GM18867 (cell line): ENCODE results near the gene PHLDB3.
"Not testable (repeated sequence)": the region's sequence is repeated elsewhere in the genome, so short reads cannot be mapped to it uniquely, and the experiment has no call there.

Experiments
- ATAC-seq: cut with Tn5 transposase; IDR thresholded peaks from one replicate; pipeline ENCODE4 v1.9.1; 2021; ENCODE audit warnings: mild to moderate bottlenecking, moderate library complexity; ENCODE audit not compliant: unreplicated experiment

The PHLDB3 gene

DNA sequence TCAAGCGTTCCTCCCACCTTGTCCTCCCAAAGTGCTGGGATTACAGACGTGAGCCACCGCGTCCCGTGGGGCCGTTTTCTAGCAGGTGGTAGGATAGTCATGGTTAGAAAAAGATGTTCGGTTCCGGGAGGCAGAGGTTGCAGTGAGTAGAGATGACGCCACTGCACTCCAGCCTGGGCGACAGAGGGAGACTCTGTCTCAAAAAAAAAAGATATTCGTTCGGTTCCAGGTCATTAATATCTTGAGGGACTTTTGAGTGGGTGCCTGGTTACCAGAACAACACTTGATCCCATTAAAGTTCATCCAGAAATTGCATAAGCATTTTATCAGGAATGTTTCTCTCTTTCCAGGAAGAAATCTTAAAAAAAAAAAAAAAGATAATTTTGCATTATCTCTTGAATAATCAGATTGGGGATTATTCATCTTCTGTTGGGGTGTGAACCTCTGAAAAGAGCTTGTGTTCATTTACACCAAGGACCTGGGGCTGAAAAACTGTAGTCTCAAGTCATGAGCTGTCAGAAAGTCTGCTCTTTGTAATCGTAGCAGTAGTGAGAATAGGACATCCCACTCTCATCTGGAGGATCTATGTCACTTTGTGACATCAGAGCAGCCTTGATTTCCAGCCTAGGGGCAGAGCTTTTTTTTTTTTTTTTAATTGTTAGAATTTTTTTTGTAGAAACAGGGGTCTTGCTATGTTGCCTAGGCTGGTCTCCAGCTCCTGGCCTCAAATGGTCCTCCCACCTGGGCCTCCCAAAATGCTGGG lies 23.5 kb upstream of the PHLDB3 start:
- no peak for ATAC-seq

DNA sequence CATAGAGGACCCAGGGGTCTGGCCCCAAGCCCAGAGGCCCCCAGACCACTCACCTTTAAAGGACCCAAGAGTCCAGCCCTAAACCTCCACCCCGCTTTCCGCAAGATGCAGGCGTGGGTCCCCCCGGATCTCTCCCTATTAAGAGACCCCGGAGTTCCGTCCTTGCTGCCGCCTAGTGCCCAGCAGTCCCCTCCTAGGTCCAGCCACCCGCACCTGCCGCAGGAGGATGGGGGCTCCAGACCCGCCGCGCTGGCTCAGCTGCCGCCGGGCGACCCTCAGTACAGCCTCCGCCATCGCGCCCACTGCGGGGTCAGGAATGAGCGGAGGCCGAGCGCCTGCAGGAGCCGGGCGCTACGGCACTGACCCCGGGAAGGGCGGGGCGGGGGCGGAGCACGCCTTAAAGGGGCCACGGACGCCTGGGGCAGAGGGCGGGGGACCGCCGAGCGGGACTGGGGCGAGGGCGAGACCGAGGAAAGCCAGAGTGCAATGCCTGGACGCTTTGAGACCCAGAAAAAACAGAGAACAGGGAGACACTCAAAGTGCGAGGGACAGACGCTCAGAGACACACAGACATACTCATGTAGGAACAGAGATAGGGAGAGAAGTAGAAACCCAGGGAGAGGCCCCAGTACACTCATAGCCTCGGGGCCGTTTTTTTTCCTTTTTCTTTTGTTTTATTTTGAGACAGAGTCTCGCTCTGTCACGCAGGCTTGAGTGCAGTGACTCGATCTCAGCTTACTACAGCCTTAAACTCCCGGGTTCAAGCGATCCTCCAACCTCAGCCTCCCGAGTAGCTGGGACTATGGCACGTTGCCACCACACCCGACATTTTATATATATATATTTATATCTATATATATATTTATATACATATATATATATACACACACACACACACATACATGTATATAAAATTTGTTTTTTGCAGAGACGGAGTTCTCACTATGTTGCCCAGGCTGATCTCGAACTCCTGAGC lies 22.6 kb upstream of the PHLDB3 start, which contains the start of gene ETHE1:
Gene ETHE1, minus strand, starts transcription at position 318 of the 976 bp plus-strand sequence. Its CDS starts 24 bp downstream, at position 294.
- ATAC-seq = peak; percentile 81

DNA sequence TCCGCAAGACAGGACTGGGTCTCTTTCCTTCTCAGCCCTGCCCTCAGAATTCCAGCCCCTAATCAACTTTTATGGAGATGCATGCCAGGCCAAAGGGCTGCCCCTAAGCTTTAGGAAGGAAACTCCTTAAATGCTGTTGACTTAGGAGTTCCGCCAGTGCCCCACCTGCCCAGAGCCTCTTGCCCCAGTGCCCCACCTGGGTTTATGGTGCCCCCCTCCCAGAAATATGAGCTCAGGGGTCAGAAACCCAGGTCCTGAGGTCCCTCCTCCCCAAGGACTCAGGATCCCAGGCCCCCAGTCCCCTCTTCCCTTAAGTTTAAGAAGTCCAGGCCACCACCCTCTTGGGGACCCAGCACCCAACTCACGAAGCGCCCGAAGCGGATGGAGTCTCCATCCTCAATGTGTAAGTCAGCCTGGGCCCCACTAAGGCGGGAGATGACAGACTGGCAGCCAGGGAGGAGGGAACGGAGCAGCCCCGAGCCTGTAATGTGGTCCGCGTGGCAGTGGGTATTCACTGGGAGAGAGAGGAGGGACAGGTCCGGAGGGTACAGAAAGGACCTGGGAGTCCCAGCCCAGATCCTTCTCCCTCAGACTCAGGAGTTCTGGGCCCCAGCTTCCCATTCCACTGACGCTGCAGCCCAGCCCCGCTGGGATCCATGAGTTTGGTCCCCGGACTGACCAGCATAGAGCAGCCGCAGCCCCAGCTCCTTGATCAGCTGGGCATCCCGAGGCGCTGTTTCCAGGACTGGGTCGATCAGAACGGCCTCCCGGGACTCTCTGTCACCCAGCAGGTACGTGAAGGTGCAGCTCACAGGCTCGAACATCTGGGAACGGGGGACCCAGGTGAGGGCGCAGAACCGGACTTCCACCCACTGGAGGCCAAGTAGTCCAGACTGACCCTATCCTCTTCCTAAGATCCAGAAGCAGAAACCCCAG lies 21.6 kb upstream of the PHLDB3 start:
- no peak for ATAC-seq

- no peak for ATAC-seq
Observed at GRCh38 chr19:43524922-43525835, 20.6 kb upstream of the PHLDB3 start.

GRCh38 chr19:43523696-43524095 lies 19.1 kb upstream of the PHLDB3 start:
- ATAC-seq = not testable (repeated sequence)

DNA sequence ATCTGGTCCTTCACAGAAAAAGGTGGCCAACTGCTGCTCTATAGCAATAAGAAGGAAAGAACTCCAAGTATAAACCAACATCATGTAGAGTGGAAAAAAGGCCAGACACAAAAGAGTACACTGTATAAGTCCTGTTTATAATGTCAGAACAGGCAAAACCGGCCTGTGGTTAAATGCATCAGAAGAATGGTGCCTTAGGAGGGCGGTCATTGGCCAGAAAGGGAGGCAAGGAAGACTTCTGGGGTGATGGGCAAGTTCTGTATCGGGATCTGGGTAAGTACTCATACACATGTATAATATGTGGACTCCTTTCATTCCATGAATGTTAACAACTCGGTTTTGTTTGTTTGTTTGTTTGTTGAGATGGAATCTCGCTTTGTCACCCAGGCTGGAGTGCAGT lies 18.4 kb upstream of the PHLDB3 start:
- no peak for ATAC-seq

GRCh38 chr19:43519436-43520088 lies 15.0 kb upstream of the PHLDB3 start:
- no peak for ATAC-seq

GRCh38 chr19:43518051-43518450 lies 13.5 kb upstream of the PHLDB3 start:
- no peak for ATAC-seq

DNA sequence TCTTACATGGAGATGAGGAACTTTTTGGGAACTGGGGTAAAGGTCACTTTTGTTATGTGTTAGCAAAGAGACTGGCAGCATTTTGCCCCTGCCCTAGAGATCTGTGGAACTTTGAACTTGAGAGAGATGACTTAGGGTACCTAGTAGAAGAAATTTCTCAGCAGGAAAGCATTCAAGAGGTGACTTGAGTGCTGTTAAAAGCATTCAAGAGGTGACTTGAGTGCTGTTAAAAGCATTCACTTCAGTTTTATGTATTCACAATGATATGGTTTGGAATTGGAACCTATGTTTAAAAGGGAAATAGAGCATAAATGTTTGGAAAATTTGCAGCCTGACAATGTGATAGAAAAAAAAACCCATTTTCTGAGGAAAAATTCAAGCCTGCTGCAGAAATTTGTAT lies 7.9 kb upstream of the PHLDB3 start:
- not testable (repeated sequence) for ATAC-seq

GRCh38 chr19:43511324-43511723 lies 6.8 kb upstream of the PHLDB3 start:
- ATAC-seq = no peak

DNA sequence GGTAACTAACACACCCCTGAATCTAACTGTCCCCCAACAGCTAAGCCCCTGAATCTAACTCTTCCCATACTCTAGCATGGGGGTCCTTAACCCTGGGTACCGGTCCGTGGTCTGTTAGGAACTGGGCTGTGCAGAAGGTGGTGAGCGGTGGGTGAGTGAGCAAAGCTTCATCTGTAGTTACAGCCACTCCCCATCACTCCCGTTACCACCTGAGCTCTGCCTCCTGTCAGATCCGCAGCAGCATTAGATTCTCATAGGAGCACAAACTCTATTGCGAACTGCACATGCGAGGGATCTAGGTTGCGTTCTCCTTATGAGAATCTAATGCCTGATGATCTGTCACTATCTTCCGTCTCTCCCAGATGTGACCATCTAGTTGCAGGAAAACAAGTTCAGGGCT lies 6.2 kb upstream of the PHLDB3 start:
- no peak for ATAC-seq

DNA sequence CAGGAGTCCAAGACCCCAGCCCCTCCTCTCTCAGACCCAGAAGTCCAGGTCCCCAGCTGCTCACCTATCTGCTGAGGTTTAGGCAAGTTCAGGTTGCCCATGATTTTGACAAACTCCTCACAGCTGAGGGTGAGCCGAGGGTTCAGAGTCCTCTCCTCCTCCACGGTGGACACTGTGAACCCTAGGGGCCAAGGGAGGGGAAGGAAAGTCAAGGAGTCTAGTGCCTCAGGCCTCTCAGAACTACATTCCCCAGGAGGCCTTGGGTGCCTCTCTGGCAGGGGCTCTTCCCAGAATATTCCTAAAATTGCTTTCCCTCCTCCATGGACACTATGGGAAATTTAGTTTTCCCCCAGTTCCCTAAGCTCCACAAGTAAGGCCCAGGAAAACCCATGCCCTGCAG lies 3.3 kb upstream of the PHLDB3 start:
- ATAC-seq = no peak

GRCh38 chr19:43506629-43507028 lies 2.1 kb upstream of the PHLDB3 start:
- ATAC-seq = no peak

GRCh38 chr19:43505941-43506340 lies 1.4 kb upstream of the PHLDB3 start:
- ATAC-seq = no peak

DNA sequence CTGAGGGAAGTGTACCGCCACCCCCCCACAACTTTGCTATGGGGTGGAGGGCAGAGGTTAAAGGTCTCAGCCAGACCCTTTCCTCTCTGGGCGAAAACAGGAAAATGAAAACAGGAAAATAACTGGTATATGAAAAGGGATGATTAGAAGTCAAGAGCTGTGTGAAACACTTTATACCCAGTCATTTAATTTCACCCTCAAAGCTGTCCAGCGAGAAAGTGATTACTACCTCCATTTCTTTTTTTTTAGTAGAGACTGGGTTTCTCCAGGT lies 575 bp upstream of the PHLDB3 start:
- ATAC-seq = no peak

- peak; percentile 85 for ATAC-seq
Observed at GRCh38 chr19:43503501-43504425, 783 bp downstream of the PHLDB3 start.

GRCh38 chr19:43502419-43502976 lies 2.0 kb downstream of the PHLDB3 start:
- ATAC-seq = no peak
